Thymus (tissue), 11 donors: ENCODE results near the gene SEZ6. TPM values are rescaled to one million over a fixed set of nuclear protein-coding genes. Genes with fewer than 3 reads are reported as not detected.

Source experiments
- DNase-seq, 9 donors: peaks; one replicate each; pipeline ENCODE4 v3.0.0-alpha.2; 2013; ENCODE audit warnings: low spot score in 9 of 9, low read depth in 6 of 9, missing footprints in 1 of 9
- H3K27ac ChIP-seq, 2 donors: one replicate each; pipeline ENCODE4 v1.5.1; 2013; ENCODE audit warnings: control low read depth in 1 of 2, low read depth in 1 of 2, low read length in 1 of 2, mild to moderate bottlenecking in 1 of 2, moderate library complexity in 1 of 2
- H3K27me3 ChIP-seq, 2 donors: one replicate each; pipeline ENCODE4 v1.5.1; 2013; ENCODE audit warnings: low read length in 1 of 2; ENCODE audit not compliant: control insufficient read depth in 2 of 2, insufficient read depth in 1 of 2
- H3K36me3 ChIP-seq, 2 donors: one replicate each; pipeline ENCODE4 v1.5.1; 2013; ENCODE audit warnings: low read length in 1 of 2, mild to moderate bottlenecking in 1 of 2, moderate library complexity in 1 of 2; ENCODE audit not compliant: control insufficient read depth in 2 of 2, insufficient read depth in 2 of 2
- H3K4me1 ChIP-seq, 2 donors: one replicate each; pipeline ENCODE4 v1.5.1; 2013; ENCODE audit warnings: low read length in 2 of 2; ENCODE audit not compliant: control insufficient read depth in 2 of 2, insufficient read depth in 2 of 2
- H3K4me3 ChIP-seq, 2 donors: one replicate each; pipeline ENCODE4 v1.5.1; 2013; ENCODE audit warnings: low read length in 2 of 2, control low read depth in 1 of 2, mild to moderate bottlenecking in 1 of 2
- H3K9me3 ChIP-seq, 2 donors: one replicate each; pipeline ENCODE4 v1.5.1; 2013; ENCODE audit warnings: low read length in 1 of 2, mild to moderate bottlenecking in 1 of 2; ENCODE audit not compliant: control insufficient read depth in 2 of 2, insufficient read depth in 1 of 2
- WGBS: extraction: QIAGEN DNeasy Blood & Tissue Kit; methylation state at CpG from one replicate; pipeline ENCODE4 v1.1.7; 2013; 5-methylcytosine and 5-hydroxymethylcytosine counted together
- polyA plus RNA-seq: library from polyadenylated mRNA; stranded (reverse); fragments of 200-250 nt; gene quantifications from one replicate; pipeline ENCODE4 v1.2.3, GENCODE V29; 2013
- total RNA-seq: library from RNA; stranded (reverse); fragments of 120-200 nt; gene quantifications from one replicate; pipeline ENCODE4 v1.2.4, GENCODE V29; 2013
- donor health status: healthy.

The SEZ6 gene
- total and polyA plus RNA-seq, 2 donors: 0.09 to 0.48 TPM

GRCh38 chr17:28967221-28968135 is 38.4 kb downstream of the SEZ6 start:
- no peak overlapping the region for H3K27ac ChIP-seq
- WGBS: 80% methylated on average over 7 of the region's 7 CpGs
- DNase-seq: no peak

GRCh38 chr17:28963841-28964240 is 42.0 kb downstream of the SEZ6 start:
- no peak for DNase-seq
- 85% methylated on average over 8 of the region's 8 CpGs for WGBS

More at GRCh38 chr17:28967221-28968135, 38.4 kb downstream of the SEZ6 start:
- peaks cover 0 to 22% of the 10 kb centered on the region in 2 donors for H3K27me3 ChIP-seq
- no peaks in the 10 kb centered on the region for H3K36me3 ChIP-seq
- H3K4me1 ChIP-seq: peaks cover 0 to 6% of the 10 kb centered on the region in 2 donors
- H3K9me3 ChIP-seq: no peaks in the 10 kb centered on the region
- no peak overlapping the region for H3K4me3 ChIP-seq

GRCh38 chr17:28963055-28963611 is 42.7 kb downstream of the SEZ6 start:
- H3K36me3 ChIP-seq: no peaks in the 10 kb centered on the region
- H3K4me3 ChIP-seq: no peak overlapping the region
- H3K9me3 ChIP-seq: no peaks in the 10 kb centered on the region
- WGBS: 79% methylated on average over 6 of the region's 6 CpGs
- peaks cover 0 to 3% of the 10 kb centered on the region in 2 donors for H3K4me1 ChIP-seq
- H3K27me3 ChIP-seq: peaks cover 0 to 4% of the 10 kb centered on the region in 2 donors
- H3K27ac ChIP-seq: no peak overlapping the region
- no peak for DNase-seq

More at GRCh38 chr17:28963841-28964240, 42.0 kb downstream of the SEZ6 start:
- Histone ChIP-seq H3K4me1 (peaks cover 0 to 3% of the 10 kb centered on the region in 2 donors), H3K9me3 (no peaks in the 10 kb centered on the region), H3K4me3 (no peak overlapping the region), H3K27me3 (peaks cover 0 to 8% of the 10 kb centered on the region in 2 donors), H3K27ac (no peak overlapping the region), H3K36me3 (no peaks in the 10 kb centered on the region)

GRCh38 chr17:28961391-28961790 is 44.4 kb downstream of the SEZ6 start:
- no peaks in the 10 kb centered on the region for H3K4me1 ChIP-seq
- H3K27me3 ChIP-seq: peaks cover 0 to 2% of the 10 kb centered on the region in 2 donors
- H3K4me3 ChIP-seq: no peak overlapping the region
- no peaks in the 10 kb centered on the region for H3K36me3 ChIP-seq
- H3K9me3 ChIP-seq: no peaks in the 10 kb centered on the region
- DNase-seq: no peak
- WGBS: 96% methylated on average over 7 of the region's 7 CpGs
- no peak overlapping the region for H3K27ac ChIP-seq

- Histone ChIP-seq H3K9me3 (no peaks in the 10 kb centered on the region), H3K4me1 (no peaks in the 10 kb centered on the region), H3K27ac (no peak overlapping the region), H3K27me3 (peaks cover 0 to 2% of the 10 kb centered on the region in 2 donors), H3K36me3 (no peaks in the 10 kb centered on the region), H3K4me3 (no peak overlapping the region)
- no peak for DNase-seq
- 98% methylated on average over 18 of the region's 18 CpGs for WGBS
These were observed 45.4 kb downstream of the SEZ6 start for GRCh38 chr17:28960256-28961061.

- H3K27me3 ChIP-seq: peaks cover 0 to 2% of the 10 kb centered on the region in 2 donors
- no peaks in the 10 kb centered on the region for H3K4me1 ChIP-seq
- no peaks in the 10 kb centered on the region for H3K36me3 ChIP-seq
- WGBS: 94% methylated on average over 9 of the region's 9 CpGs
- no peak for DNase-seq
- H3K4me3 ChIP-seq: no peak overlapping the region
- H3K9me3 ChIP-seq: no peaks in the 10 kb centered on the region
- H3K27ac ChIP-seq: no peak overlapping the region
These were observed 46.4 kb downstream of the SEZ6 start for GRCh38 chr17:28959471-28959871.

- Histone ChIP-seq H3K27me3 (peaks cover 0 to 2% of the 10 kb centered on the region in 2 donors), H3K4me1 (no peaks in the 10 kb centered on the region), H3K27ac (no peak overlapping the region), H3K9me3 (no peaks in the 10 kb centered on the region), H3K4me3 (no peak overlapping the region), H3K36me3 (no peaks in the 10 kb centered on the region)
- no peak for DNase-seq
- WGBS: over 99% methylated on average over 18 of the region's 18 CpGs
These were observed 46.9 kb downstream of the SEZ6 start for GRCh38 chr17:28958820-28959455.

- WGBS: 97% methylated on average over 7 of the region's 7 CpGs
- Histone ChIP-seq H3K9me3 (no peaks in the 10 kb centered on the region), H3K36me3 (no peaks in the 10 kb centered on the region), H3K27me3 (no peaks in the 10 kb centered on the region), H3K27ac (no peak overlapping the region), H3K4me3 (no peak overlapping the region), H3K4me1 (peaks cover 4 to 5% of the 10 kb centered on the region in 2 donors)
- DNase-seq: no peak
These were observed 47.9 kb downstream of the SEZ6 start for GRCh38 chr17:28957992-28958355.
